SK-N-SH treated with all-trans-retinoic acid at 6 μM for 48 hours (cell line): ENCODE measurements around the gene CXCL3.

Experiments used
- ATAC-seq: fragments of 200-7000 bp; cut with Tn5 transposase; 3 replicates; pipeline ENCODE4 v1.9.1; 2020; ENCODE audit warnings: mild to moderate bottlenecking, moderate library complexity
- ARNTL ChIP-seq: fragments of 450-650 bp; formaldehyde crosslinking; IDR thresholded peaks from 2 replicates; pipeline ENCODE4 v1.5.0; 2020; ENCODE audit warnings: low read depth, mild to moderate bottlenecking, moderate library complexity, borderline replicate concordance
- BACH2 ChIP-seq: fragments of 250-450 bp; sonication (Bioruptor Pico); IDR thresholded peaks from 2 replicates; pipeline ENCODE4 v1.9.0; 2021; ENCODE audit warnings: mild to moderate bottlenecking, borderline replicate concordance
- CSDC2 ChIP-seq: fragments of 250-450 bp; sonication (Bioruptor Pico); IDR thresholded peaks from 2 replicates; pipeline ENCODE4 v1.5.0; 2020; ENCODE audit warnings: mild to moderate bottlenecking, moderate library complexity
- ESRRG ChIP-seq: fragments of 250-450 bp; sonication (Bioruptor Pico); IDR thresholded peaks from 2 replicates; pipeline ENCODE4 v1.6.1; 2021; ENCODE audit warnings: mild to moderate bottlenecking
- GLIS3 ChIP-seq: fragments of 250-450 bp; sonication (Bioruptor Pico); IDR thresholded peaks from 2 replicates; pipeline ENCODE4 v1.5.0; 2020; ENCODE audit warnings: mild to moderate bottlenecking, moderate library complexity
- ISL1 ChIP-seq: fragments of 250-450 bp; sonication (Bioruptor Pico); IDR thresholded peaks from 2 replicates; pipeline ENCODE4 v2.1.2; 2022; ENCODE audit warnings: mild to moderate bottlenecking, moderate library complexity
- OSR1 ChIP-seq: fragments of 250-450 bp; sonication (Bioruptor Pico); IDR thresholded peaks from 2 replicates; pipeline ENCODE4 v1.8.0; 2022; ENCODE audit warnings: moderate library complexity, mild to moderate bottlenecking, inconsistent platforms
- PATZ1 ChIP-seq: fragments of 250-450 bp; sonication (Bioruptor Pico); IDR thresholded peaks from 2 replicates; pipeline ENCODE4 v1.8.0; 2020; ENCODE audit warnings: mild to moderate bottlenecking, moderate library complexity, borderline replicate concordance
- PPARA ChIP-seq: fragments of 250-450 bp; sonication (Bioruptor Pico); IDR thresholded peaks from 2 replicates; pipeline ENCODE4 v1.5.0; 2020; ENCODE audit warnings: mild to moderate bottlenecking, borderline replicate concordance
- RARB ChIP-seq: fragments of 250-450 bp; sonication (Bioruptor Pico); IDR thresholded peaks from 2 replicates; pipeline ENCODE4 v1.8.0; 2021; ENCODE audit warnings: mild to moderate bottlenecking, moderate library complexity
- SNAI2 ChIP-seq: fragments of 250-450 bp; sonication (Bioruptor Pico); IDR thresholded peaks from 2 replicates; pipeline ENCODE4 v1.5.0; 2020; ENCODE audit warnings: mild to moderate bottlenecking, moderate library complexity
- TCF4 ChIP-seq: fragments of 250-450 bp; sonication (Bioruptor Pico); IDR thresholded peaks from 2 replicates; pipeline ENCODE4 v1.8.0; 2021; ENCODE audit warnings: mild to moderate bottlenecking, moderate library complexity, borderline replicate concordance
- TOX ChIP-seq: fragments of 250-450 bp; sonication (Bioruptor Pico); IDR thresholded peaks from 2 replicates; pipeline ENCODE4 v1.8.0; 2021; ENCODE audit warnings: mild to moderate bottlenecking, moderate library complexity, borderline replicate concordance
- TSHZ2 ChIP-seq: fragments of 250-450 bp; sonication (Bioruptor Pico); IDR thresholded peaks from 2 replicates; pipeline ENCODE4 v1.5.0; 2020; ENCODE audit warnings: mild to moderate bottlenecking, moderate library complexity
- ZFP3 ChIP-seq: fragments of 250-450 bp; sonication (Bioruptor Pico); IDR thresholded peaks from 2 replicates; pipeline ENCODE4 v1.5.0; 2020; ENCODE audit warnings: mild to moderate bottlenecking, moderate library complexity
- ZFP30 ChIP-seq: fragments of 450-650 bp; formaldehyde crosslinking; IDR thresholded peaks from 2 replicates; pipeline ENCODE4 v1.5.0; 2022; ENCODE audit warnings: mild to moderate bottlenecking, moderate library complexity
- ZNF565 ChIP-seq: fragments of 450-650 bp; formaldehyde crosslinking; conservative IDR thresholded peaks from 2 replicates; pipeline ENCODE4 v1.5.0; 2020; ENCODE audit warnings: low read depth, mild to moderate bottlenecking, moderate library complexity
- ZNF70 ChIP-seq: fragments of 450-650 bp; formaldehyde crosslinking; IDR thresholded peaks from 2 replicates; pipeline ENCODE4 v1.5.0; 2020; ENCODE audit warnings: mild to moderate bottlenecking, moderate library complexity
- ZNF8 ChIP-seq: fragments of 450-650 bp; formaldehyde crosslinking; IDR thresholded peaks from 2 replicates; pipeline ENCODE4 v1.5.0; 2020; ENCODE audit warnings: mild to moderate bottlenecking, moderate library complexity
- TF ChIP-seq, protein P1 (sequence below): fragments of 250-450 bp; sonication (Bioruptor Pico); IDR thresholded peaks from 2 replicates; pipeline ENCODE4 v1.5.1; 2020; ENCODE audit warnings: low read depth, mild to moderate bottlenecking, moderate library complexity
- TF ChIP-seq, protein P2 (sequence below): fragments of 250-450 bp; sonication (Bioruptor Pico); IDR thresholded peaks from 2 replicates; pipeline ENCODE4 v1.8.0; 2021; ENCODE audit warnings: low read depth, mild to moderate bottlenecking, moderate library complexity, borderline replicate concordance

CXCL3 gene

GRCh38 chr4:74067586-74067985, 29.1 kb upstream of the CXCL3 start:
- ATAC-seq: no peak
- TF ChIP-seq SNAI2: no peak
- no peak for TF ChIP-seq ZNF565 (CRISPR knock-in tag)
- TF ChIP-seq ZNF70 (CRISPR knock-in tag): no peak
- no peak for TF ChIP-seq BACH2 (CRISPR knock-in tag)
- TF ChIP-seq GLIS3 (CRISPR knock-in tag): no peak
- no peak for TF ChIP-seq TCF4 (CRISPR knock-in tag)
- TF ChIP-seq ARNTL (CRISPR knock-in tag): no peak
- TF ChIP-seq ZNF8 (CRISPR knock-in tag): no peak
- no peak for TF ChIP-seq PATZ1 (CRISPR knock-in tag)
- TF ChIP-seq TOX (CRISPR knock-in tag): no peak
- TF ChIP-seq PPARA (CRISPR knock-in tag): no peak

DNA sequence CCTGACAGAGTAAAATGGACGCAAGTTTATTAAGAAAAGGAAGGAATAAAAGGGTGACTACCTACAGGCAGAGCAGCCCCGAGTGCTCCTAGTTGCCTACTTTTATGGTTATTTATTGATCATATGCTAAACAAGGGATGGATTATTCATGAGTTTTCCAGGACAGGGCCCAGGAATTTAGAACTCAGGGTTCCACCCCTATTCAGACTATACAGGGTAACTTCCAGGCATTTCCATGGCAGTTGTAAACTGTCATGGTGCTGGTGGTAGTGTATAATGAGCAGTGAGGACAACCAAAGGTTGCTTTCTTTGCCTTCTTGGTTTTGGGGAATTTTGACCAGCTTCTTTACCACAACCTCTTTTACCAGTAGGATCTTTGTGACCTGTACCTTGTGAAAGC, 27.7 kb upstream of the CXCL3 start:
- ATAC-seq: no peak
- TF ChIP-seq TSHZ2 (no peak), SNAI2 (no peak), ESRRG (CRISPR knock-in tag) (no peak), PPARA (CRISPR knock-in tag) (no peak), OSR1 (CRISPR knock-in tag) (no peak)

DNA sequence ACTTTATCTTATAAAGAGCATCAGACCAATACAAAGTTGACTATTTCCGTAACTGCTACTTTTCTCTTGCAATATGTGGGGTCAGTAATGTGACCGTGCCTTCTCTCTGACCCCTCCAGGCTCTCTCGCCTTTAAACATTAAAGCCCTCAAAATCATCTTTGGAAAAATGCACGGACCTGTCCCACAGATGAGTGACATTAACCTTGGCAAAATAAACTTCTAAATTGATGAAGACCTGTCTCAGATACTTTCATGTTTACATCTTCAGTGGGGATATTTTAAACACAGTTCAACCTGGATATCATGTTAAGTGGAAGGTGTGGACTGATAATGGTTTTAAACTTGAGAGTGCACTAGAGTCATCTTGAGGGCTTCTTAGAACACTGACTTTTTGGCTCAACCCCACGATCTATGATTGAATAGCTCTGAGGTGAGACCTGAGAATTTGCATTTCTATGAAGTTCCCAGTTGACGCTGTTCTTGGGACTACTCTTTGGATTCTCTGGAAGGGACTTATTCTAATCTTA, 26.7 kb upstream of the CXCL3 start:
- TF ChIP-seq TCF4 (CRISPR knock-in tag): no peak
- no peak for TF ChIP-seq ESRRG (CRISPR knock-in tag)
- TF ChIP-seq RARB (CRISPR knock-in tag): no peak
- no peak for ATAC-seq

DNA sequence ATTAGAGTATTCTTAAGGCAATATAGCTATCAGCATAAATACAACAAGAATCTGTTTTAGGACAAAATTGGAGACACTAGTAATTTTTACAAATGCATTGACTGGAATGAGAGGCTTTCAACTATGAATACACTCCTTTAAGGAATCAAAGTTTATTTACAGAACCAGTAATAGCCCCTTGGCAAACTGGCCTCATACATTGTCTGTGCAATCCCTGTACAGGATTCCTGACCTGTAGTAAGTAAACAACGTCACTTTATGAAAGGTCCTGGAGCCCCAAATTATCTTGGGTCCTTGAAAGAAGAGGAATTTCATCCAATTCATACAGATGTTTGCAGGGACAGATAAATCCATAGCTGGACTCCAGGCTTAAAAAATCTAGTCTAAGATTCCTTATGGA, 25.4 kb upstream of the CXCL3 start:
- TF ChIP-seq ISL1 (no peak), ZNF565 (CRISPR knock-in tag) (no peak), ESRRG (CRISPR knock-in tag) (no peak), PPARA (CRISPR knock-in tag) (no peak), TSHZ2 (no peak), CSDC2 (CRISPR knock-in tag) (no peak), RARB (CRISPR knock-in tag) (no peak), PATZ1 (CRISPR knock-in tag) (no peak), ZFP30 (no peak), TCF4 (CRISPR knock-in tag) (no peak), ZFP3 (CRISPR knock-in tag) (no peak), BACH2 (CRISPR knock-in tag) (no peak), GLIS3 (CRISPR knock-in tag) (no peak)
- TF ChIP-seq, protein P1, sequence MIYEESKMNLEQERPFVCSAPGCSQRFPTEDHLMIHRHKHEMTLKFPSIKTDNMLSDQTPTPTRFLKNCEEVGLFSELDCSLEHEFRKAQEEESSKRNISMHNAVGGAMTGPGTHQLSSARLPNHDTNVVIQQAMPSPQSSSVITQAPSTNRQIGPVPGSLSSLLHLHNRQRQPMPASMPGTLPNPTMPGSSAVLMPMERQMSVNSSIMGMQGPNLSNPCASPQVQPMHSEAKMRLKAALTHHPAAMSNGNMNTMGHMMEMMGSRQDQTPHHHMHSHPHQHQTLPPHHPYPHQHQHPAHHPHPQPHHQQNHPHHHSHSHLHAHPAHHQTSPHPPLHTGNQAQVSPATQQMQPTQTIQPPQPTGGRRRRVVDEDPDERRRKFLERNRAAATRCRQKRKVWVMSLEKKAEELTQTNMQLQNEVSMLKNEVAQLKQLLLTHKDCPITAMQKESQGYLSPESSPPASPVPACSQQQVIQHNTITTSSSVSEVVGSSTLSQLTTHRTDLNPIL (CRISPR knock-in tag): no peak
- TF ChIP-seq, protein P2, sequence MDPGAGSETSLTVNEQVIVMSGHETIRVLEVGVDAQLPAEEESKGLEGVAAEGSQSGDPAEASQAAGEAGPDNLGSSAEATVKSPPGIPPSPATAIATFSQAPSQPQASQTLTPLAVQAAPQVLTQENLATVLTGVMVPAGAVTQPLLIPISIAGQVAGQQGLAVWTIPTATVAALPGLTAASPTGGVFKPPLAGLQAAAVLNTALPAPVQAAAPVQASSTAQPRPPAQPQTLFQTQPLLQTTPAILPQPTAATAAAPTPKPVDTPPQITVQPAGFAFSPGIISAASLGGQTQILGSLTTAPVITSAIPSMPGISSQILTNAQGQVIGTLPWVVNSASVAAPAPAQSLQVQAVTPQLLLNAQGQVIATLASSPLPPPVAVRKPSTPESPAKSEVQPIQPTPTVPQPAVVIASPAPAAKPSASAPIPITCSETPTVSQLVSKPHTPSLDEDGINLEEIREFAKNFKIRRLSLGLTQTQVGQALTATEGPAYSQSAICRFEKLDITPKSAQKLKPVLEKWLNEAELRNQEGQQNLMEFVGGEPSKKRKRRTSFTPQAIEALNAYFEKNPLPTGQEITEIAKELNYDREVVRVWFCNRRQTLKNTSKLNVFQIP (CRISPR knock-in tag): no peak
- ATAC-seq: no peak
